Right lung (tissue), 5 donors: ENCODE measurements around the gene SORBS2. TPM values are rescaled to one million over a fixed set of nuclear protein-coding genes. Genes with fewer than 3 reads are reported as not detected.

ENCODE experiments used
- DNase-seq, 2 donors: peaks; one replicate each; pipeline ENCODE4 v3.0.0-alpha.2; 2013
- polyA plus RNA-seq, 5 donors: library from polyadenylated mRNA; unstranded; fragments of 120-200 nt; gene quantifications; one replicate each; pipeline versions ENCODE4 v1.2.1 to v1.2.3, GENCODE V29; 2013; ENCODE audit warnings: inconsistent platforms in 1 of 5, low replicate concordance in 1 of 5; ENCODE audit not compliant: insufficient read length in 5 of 5, insufficient read depth in 1 of 5

The SORBS2 gene
- polyA plus RNA-seq, 5 donors, result 14.8 to 42.4 (median 34.0) TPM

- DNase-seq, result no peak
Observed at GRCh38 chr4:185738820-185739219, 73.2 kb downstream of the SORBS2 start.

- peak; percentile 85 to 87 for DNase-seq
Observed at GRCh38 chr4:185738038-185738552, 73.9 kb downstream of the SORBS2 start.

- DNase-seq, result no peak
Observed at GRCh38 chr4:185737489-185738037, 74.4 kb downstream of the SORBS2 start.

GRCh38 chr4:185736882-185737281 is 75.1 kb downstream of the SORBS2 start:
- DNase-seq, result no peak

GRCh38 chr4:185735866-185736400 is 76.1 kb downstream of the SORBS2 start:
- no peak for DNase-seq

- no peak for DNase-seq
Observed at GRCh38 chr4:185734930-185735329, 77.1 kb downstream of the SORBS2 start.

GRCh38 chr4:185734214-185734613 is 77.8 kb downstream of the SORBS2 start:
- DNase-seq, result no peak

- DNase-seq, result no peak
Observed at GRCh38 chr4:185730849-185731608, 81.0 kb downstream of the SORBS2 start.

- no peak for DNase-seq
Observed at GRCh38 chr4:185730387-185730786, 81.6 kb downstream of the SORBS2 start.

- DNase-seq, result no peak
Observed at GRCh38 chr4:185729391-185729804, 82.6 kb downstream of the SORBS2 start.

GRCh38 chr4:185728893-185729292 is 83.1 kb downstream of the SORBS2 start:
- DNase-seq, result no peak

- DNase-seq, result no peak
Observed at GRCh38 chr4:185726931-185727330, 85.1 kb downstream of the SORBS2 start.

GRCh38 chr4:185723631-185724260 is 88.2 kb downstream of the SORBS2 start:
- no peak for DNase-seq

- DNase-seq, result no peak
Observed at GRCh38 chr4:185722029-185722316, 90.0 kb downstream of the SORBS2 start.

GRCh38 chr4:185721190-185722028 is 90.6 kb downstream of the SORBS2 start:
- peak; percentile 59 to 62 for DNase-seq

GRCh38 chr4:185719500-185719858 is 92.5 kb downstream of the SORBS2 start:
- no peak for DNase-seq

- no peak for DNase-seq
Observed at GRCh38 chr4:185718578-185719499, 93.2 kb downstream of the SORBS2 start.

GRCh38 chr4:185717377-185717741 is 94.6 kb downstream of the SORBS2 start:
- no peak for DNase-seq

GRCh38 chr4:185716577-185717376 is 95.2 kb downstream of the SORBS2 start:
- no peak for DNase-seq

GRCh38 chr4:185716141-185716551 is 95.8 kb downstream of the SORBS2 start:
- DNase-seq, result no peak
